ENCODE data around the gene IL19.

DNA sequence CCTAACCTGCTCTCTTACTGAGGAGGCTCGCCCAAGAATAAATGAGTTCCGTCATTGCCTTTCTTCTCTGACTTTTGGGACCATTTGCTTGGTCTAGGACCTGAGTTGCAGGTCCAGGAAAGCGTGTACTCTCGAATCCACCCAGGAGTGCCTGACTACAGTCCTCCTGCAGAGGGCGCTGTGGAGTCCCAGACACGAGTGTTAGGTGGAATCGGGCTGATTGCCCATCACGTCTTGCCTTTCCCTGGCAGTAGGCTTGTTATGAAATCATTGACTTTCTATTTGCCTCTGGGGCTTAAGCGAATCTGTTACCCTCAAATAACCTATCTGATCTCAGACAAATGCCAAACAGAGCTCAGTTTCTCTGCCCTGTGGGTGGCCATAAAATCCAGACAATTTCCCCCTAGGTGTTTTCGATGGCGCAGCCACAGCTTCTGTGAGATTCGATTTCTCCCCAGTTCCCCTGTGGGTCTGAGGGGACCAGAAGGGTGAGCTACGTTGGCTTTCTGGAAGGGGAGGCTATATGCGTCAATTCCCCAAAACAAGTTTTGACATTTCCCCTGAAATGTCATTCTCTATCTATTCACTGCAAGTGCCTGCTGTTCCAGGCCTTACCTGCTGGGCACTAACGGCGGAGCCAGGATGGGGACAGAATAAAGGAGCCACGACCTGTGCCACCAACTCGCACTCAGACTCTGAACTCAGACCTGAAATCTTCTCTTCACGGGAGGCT lies 94.5 kb downstream of the IL19 start, which contains the start of gene IL20:
- TF ChIP-seq POLR2A (IDR thresholded peaks at IDR 0.05), result no peak
- TF ChIP-seq, protein P1, sequence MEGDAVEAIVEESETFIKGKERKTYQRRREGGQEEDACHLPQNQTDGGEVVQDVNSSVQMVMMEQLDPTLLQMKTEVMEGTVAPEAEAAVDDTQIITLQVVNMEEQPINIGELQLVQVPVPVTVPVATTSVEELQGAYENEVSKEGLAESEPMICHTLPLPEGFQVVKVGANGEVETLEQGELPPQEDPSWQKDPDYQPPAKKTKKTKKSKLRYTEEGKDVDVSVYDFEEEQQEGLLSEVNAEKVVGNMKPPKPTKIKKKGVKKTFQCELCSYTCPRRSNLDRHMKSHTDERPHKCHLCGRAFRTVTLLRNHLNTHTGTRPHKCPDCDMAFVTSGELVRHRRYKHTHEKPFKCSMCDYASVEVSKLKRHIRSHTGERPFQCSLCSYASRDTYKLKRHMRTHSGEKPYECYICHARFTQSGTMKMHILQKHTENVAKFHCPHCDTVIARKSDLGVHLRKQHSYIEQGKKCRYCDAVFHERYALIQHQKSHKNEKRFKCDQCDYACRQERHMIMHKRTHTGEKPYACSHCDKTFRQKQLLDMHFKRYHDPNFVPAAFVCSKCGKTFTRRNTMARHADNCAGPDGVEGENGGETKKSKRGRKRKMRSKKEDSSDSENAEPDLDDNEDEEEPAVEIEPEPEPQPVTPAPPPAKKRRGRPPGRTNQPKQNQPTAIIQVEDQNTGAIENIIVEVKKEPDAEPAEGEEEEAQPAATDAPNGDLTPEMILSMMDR (IDR thresholded peaks at IDR 0.05 in 4 of 5, conservative IDR thresholded peaks at IDR 0.05 in 1 of 5), result peak; percentile 73 to 91 (median 82)
